GM12874 (cell line): ENCODE data around the gene MALT1.

Source experiments
- TF ChIP-seq, protein P1 (sequence below): IDR thresholded peaks from 2 replicates; pipeline ENCODE4 v1.5.1; 2011; ENCODE audit warnings: low read depth, mild to moderate bottlenecking, control low read depth, low read length, moderate library complexity; ENCODE audit not compliant: insufficient read depth

The MALT1 gene

GRCh38 chr18:58657081-58657480, 14.2 kb upstream of the MALT1 start:
- TF ChIP-seq, protein P1, sequence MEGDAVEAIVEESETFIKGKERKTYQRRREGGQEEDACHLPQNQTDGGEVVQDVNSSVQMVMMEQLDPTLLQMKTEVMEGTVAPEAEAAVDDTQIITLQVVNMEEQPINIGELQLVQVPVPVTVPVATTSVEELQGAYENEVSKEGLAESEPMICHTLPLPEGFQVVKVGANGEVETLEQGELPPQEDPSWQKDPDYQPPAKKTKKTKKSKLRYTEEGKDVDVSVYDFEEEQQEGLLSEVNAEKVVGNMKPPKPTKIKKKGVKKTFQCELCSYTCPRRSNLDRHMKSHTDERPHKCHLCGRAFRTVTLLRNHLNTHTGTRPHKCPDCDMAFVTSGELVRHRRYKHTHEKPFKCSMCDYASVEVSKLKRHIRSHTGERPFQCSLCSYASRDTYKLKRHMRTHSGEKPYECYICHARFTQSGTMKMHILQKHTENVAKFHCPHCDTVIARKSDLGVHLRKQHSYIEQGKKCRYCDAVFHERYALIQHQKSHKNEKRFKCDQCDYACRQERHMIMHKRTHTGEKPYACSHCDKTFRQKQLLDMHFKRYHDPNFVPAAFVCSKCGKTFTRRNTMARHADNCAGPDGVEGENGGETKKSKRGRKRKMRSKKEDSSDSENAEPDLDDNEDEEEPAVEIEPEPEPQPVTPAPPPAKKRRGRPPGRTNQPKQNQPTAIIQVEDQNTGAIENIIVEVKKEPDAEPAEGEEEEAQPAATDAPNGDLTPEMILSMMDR = no peak

DNA sequence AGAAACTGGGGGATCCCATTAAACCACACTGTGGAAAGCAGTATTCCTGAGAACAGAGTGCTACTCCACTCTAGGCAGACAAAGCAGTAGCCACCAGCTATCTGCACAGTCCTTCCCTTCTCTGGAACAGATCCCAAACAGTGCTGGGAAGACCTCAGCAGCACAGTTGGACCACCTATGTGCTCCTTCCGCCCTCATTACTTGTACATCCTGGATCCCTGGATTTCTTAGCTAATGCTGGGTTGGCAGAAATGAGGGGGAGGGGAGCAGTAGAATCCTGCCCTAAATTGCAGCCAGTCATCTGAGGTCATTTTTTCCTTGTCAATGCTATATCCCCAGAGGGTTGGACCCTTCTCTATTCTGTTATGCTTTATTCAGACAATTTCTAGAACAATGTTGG, 13.8 kb upstream of the MALT1 start:
- TF ChIP-seq, protein P1 = no peak

DNA sequence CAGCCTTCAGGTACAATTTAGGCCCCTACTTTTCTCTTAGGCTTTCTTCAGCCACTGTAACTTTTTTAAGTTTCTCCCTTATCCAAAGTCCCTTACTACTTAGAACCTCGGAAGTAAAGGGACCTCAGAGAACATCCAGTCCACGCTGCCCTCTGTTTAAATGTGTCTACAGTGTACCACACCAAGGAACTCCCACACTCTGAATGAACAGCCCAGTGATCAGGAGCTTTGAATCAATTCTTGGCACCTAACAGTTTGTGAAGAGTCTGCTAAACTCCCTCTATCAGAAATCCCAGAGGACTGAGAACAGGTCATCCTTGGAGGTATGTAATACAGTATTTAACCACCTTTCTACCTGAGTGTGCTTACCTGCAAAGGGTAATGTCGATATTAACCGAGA, 11.6 kb upstream of the MALT1 start:
- TF ChIP-seq, protein P1 = no peak

- TF ChIP-seq, protein P1 = no peak
Measured at GRCh38 chr18:58660915-58661314, 10.3 kb upstream of the MALT1 start.

- TF ChIP-seq, protein P1 = no peak
Measured at GRCh38 chr18:58661423-58661822, 9.8 kb upstream of the MALT1 start.

DNA sequence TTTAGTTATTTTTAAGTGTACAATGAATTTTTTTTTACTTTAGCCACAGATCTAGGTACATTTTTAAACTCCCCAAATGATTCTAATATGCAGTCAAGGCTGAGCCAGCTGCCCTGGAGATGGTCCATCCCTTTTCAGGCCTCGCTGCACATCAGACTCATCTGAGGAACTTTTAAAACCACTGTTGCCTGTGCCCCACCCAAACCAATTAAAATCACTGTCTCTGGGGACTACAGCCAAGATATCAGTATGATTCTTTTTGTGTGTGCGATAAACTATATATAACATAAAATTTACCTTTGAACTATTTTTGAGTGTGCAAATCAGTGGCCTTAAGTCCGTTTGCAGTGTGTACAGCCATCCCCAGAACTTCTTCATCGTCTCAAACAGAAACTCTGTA, 9.1 kb upstream of the MALT1 start:
- TF ChIP-seq, protein P1 = no peak

GRCh38 chr18:58666176-58666575, 5.1 kb upstream of the MALT1 start:
- TF ChIP-seq, protein P1 = no peak

DNA sequence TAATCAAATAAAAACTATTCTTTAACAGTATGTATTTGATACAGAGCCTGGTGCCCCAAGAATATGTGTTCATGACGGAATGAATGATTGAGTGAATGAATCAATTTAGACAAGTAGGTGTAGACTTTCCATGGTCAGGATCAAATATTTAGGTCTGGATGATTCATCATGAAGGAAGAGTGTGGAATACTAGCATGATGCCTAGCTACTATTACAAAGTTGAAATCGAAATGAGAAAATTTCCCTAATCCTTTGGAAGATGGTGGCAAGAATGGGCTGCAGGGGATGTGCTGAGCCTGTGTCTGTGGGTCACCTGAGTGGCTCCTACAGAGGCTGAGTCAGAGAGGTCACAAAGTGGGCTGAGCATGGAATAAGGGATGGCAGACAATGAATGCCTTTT, 3.1 kb upstream of the MALT1 start:
- TF ChIP-seq, protein P1 = no peak
